ENCODE data around the gene ARMCX5. TPM values are rescaled to one million over a fixed set of nuclear protein-coding genes. Genes with fewer than 3 reads are reported as not detected.

Gene ARMCX5
- total RNA-seq, 1 experiment from 2014 or later = 5.7 TPM

- Histone ChIP-seq H3K4me3 (no peak overlapping the region), H3K27me3 (ENCODE audit: insufficient read depth, low read depth) (peaks cover 10% of the 10 kb centered on the region; the same call in 1 of the 2 replicates), H3K79me2 (ENCODE audit: low read depth) (no peaks in the 10 kb centered on the region), H2AFZ (no peak overlapping the region), H3K9me3 (ENCODE audit: insufficient read depth, low read depth) (no peaks in the 10 kb centered on the region), H3K4me1 (replicated peaks; ENCODE audit: insufficient read depth) (no peaks in the 10 kb centered on the region), H3K36me3 (ENCODE audit: low read depth) (no peaks in the 10 kb centered on the region), H3K9me2 (ENCODE audit: insufficient read depth) (no peaks in the 10 kb centered on the region), H3K27ac (no peak overlapping the region), H4K20me1 (ENCODE audit: insufficient read depth) (no peaks in the 10 kb centered on the region), H3K4me2 (no peak overlapping the region), H3F3A (ENCODE audit: insufficient read depth, low read depth) (no peaks in the 10 kb centered on the region)
- POLR2A ChIA-PET (ENCODE audit: unreplicated experiment) = no interaction called here
- intact Hi-C loops (cut with micrococcal nuclease; ENCODE audit: unreplicated experiment) = no loop called here
- CTCF ChIA-PET = no interaction called here
- DNase-seq = no peak
- TF ChIP-seq EZH2 (IDR thresholded peaks at IDR 0.05; ENCODE audit: low read depth) (no peak), CTCF (conservative IDR thresholded peaks at IDR 0.05) (no peak)
- BruUV-seq (replicated peaks) = no TSS peak
Observed at GRCh38 chrX:102580891-102581290, 18.4 kb upstream of the ARMCX5 start.

- Histone ChIP-seq H3K9me3 (ENCODE audit: insufficient read depth, low read depth) (no peaks in the 10 kb centered on the region), H3K4me1 (replicated peaks; ENCODE audit: insufficient read depth) (no peaks in the 10 kb centered on the region), H3K9me2 (ENCODE audit: insufficient read depth) (no peaks in the 10 kb centered on the region), H3K4me2 (no peak overlapping the region), H3K79me2 (ENCODE audit: low read depth) (no peaks in the 10 kb centered on the region), H3F3A (ENCODE audit: insufficient read depth, low read depth) (no peaks in the 10 kb centered on the region), H3K36me3 (ENCODE audit: low read depth) (no peaks in the 10 kb centered on the region), H3K27ac (no peak overlapping the region), H3K4me3 (no peak overlapping the region), H2AFZ (no peak overlapping the region), H3K27me3 (ENCODE audit: insufficient read depth, low read depth) (no peaks in the 10 kb centered on the region), H4K20me1 (ENCODE audit: insufficient read depth) (no peaks in the 10 kb centered on the region)
- intact Hi-C loops (cut with micrococcal nuclease; ENCODE audit: unreplicated experiment) = no loop called here
- ChIA-PET POLR2A (ENCODE audit: unreplicated experiment) (interaction anchor here (0.8 kb wide), 1 partner anchor 36 kb away, joined by 4 read pairs; no protein-coding TSS in a partner anchor), CTCF (no interaction called here)
- no peak for DNase-seq
- TF ChIP-seq CTCF (conservative IDR thresholded peaks at IDR 0.05) (no peak), EZH2 (IDR thresholded peaks at IDR 0.05; ENCODE audit: low read depth) (no peak)
- BruUV-seq (replicated peaks) = no TSS peak
Observed at GRCh38 chrX:102593367-102593766, 5.9 kb upstream of the ARMCX5 start.

- no peaks in the 10 kb centered on the region for H3K36me3 ChIP-seq (ENCODE audit: low read depth)
- peak overlapping the region; percentile 11; the same call in 1 of the 2 replicates for H3K27ac ChIP-seq
- H3K79me2 ChIP-seq (ENCODE audit: low read depth) = no peaks in the 10 kb centered on the region
- H3K27me3 ChIP-seq (ENCODE audit: insufficient read depth, low read depth) = no peaks in the 10 kb centered on the region
- H3K9me3 ChIP-seq (ENCODE audit: insufficient read depth, low read depth) = no peaks in the 10 kb centered on the region
- no peak for DNase-seq
- no peaks in the 10 kb centered on the region for H4K20me1 ChIP-seq (ENCODE audit: insufficient read depth)
- H3K9me2 ChIP-seq (ENCODE audit: insufficient read depth) = no peaks in the 10 kb centered on the region
- no TSS peak for BruUV-seq (replicated peaks)
- CTCF ChIA-PET = no interaction called here
- H3F3A ChIP-seq (ENCODE audit: insufficient read depth, low read depth) = no peaks in the 10 kb centered on the region
- TF ChIP-seq EZH2 (IDR thresholded peaks at IDR 0.05; ENCODE audit: low read depth) (no peak), CTCF (conservative IDR thresholded peaks at IDR 0.05) (no peak)
- peak overlapping the region; percentile 61 for H3K4me3 ChIP-seq
- intact Hi-C loops (cut with micrococcal nuclease; ENCODE audit: unreplicated experiment) = no loop called here
- peak overlapping the region; percentile 88 for H2AFZ ChIP-seq
- H3K4me2 ChIP-seq = peak overlapping the region; percentile 85
- POLR2A ChIA-PET (ENCODE audit: unreplicated experiment) = no interaction called here
- no peaks in the 10 kb centered on the region for H3K4me1 ChIP-seq (replicated peaks; ENCODE audit: insufficient read depth)
Observed at GRCh38 chrX:102599951-102600579, 750 bp downstream of the ARMCX5 start.
